ENCODE measurements around the gene GALNT7. TPM values are rescaled to one million over a fixed set of nuclear protein-coding genes. Genes with fewer than 3 reads are reported as not detected.

The GALNT7 gene
- total RNA-seq, 1 donor from 2014 or later, result 67.8 TPM

DNA sequence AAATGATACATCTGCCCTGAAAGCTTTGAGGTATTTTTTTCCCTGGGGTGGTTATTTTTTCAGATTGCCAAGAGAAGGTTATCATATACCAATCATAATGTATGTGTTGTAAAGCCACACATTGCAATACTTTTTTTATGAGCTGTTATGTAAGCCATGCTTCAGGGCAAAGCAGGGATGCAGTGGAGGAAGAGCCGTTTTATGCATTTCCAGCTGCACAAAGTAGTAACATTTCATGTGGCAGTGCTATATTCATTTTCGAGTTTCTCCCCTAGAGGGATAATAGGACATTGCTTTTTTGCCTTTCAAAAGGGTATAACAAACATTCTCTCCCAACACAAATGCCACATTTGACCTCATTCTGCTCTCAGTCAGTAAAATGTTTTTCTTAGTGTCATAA, 68.5 kb downstream of the GALNT7 start:
- no peaks in the 10 kb centered on the region for H3K4me1 Mint-ChIP-seq (ENCODE audit: low read depth)
- peaks cover 1% of the 10 kb centered on the region for H3K36me3 Mint-ChIP-seq (ENCODE audit: insufficient read depth)
- H3K27ac Mint-ChIP-seq, result peak overlapping the region; percentile 14
- no peaks in the 10 kb centered on the region for H3K9me3 Mint-ChIP-seq (ENCODE audit: low read depth)
- no peak overlapping the region for H3K4me3 Mint-ChIP-seq (ENCODE audit: low read depth)
- DNase-seq (ENCODE audit: low spot score, unreplicated experiment), result no peak
- TF ChIP-seq, protein P1, sequence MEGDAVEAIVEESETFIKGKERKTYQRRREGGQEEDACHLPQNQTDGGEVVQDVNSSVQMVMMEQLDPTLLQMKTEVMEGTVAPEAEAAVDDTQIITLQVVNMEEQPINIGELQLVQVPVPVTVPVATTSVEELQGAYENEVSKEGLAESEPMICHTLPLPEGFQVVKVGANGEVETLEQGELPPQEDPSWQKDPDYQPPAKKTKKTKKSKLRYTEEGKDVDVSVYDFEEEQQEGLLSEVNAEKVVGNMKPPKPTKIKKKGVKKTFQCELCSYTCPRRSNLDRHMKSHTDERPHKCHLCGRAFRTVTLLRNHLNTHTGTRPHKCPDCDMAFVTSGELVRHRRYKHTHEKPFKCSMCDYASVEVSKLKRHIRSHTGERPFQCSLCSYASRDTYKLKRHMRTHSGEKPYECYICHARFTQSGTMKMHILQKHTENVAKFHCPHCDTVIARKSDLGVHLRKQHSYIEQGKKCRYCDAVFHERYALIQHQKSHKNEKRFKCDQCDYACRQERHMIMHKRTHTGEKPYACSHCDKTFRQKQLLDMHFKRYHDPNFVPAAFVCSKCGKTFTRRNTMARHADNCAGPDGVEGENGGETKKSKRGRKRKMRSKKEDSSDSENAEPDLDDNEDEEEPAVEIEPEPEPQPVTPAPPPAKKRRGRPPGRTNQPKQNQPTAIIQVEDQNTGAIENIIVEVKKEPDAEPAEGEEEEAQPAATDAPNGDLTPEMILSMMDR (IDR thresholded peaks at IDR 0.05; ENCODE audit: unreplicated experiment), result no peak
- no peaks in the 10 kb centered on the region for H3K27me3 Mint-ChIP-seq

DNA sequence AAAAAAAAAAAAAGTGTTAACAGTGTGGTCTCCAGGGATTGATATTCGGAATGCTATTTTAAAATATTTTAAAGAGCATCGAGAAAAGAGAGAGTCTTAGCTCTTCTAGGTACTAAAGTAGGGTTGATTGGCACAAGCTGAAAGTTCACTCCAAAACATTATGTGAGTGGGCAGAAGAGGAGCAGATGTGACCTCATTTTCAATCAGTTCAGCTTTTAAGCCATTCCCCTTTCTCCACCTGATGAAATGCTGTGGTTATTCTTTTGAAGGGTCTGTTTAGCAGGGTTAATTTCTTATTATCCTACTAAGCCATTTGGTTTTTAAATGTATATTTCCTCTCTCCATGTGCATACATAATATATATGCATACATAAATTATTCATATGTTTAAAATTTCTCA, 69.2 kb downstream of the GALNT7 start:
- DNase-seq (ENCODE audit: low spot score, unreplicated experiment), result no peak
- TF ChIP-seq, protein P1 (IDR thresholded peaks at IDR 0.05; ENCODE audit: unreplicated experiment), result no peak
- no peak overlapping the region for H3K27ac Mint-ChIP-seq
- H3K4me3 Mint-ChIP-seq (ENCODE audit: low read depth), result no peak overlapping the region
- H3K36me3 Mint-ChIP-seq (ENCODE audit: insufficient read depth), result peaks cover 1% of the 10 kb centered on the region
- no peaks in the 10 kb centered on the region for H3K4me1 Mint-ChIP-seq (ENCODE audit: low read depth)
- no peaks in the 10 kb centered on the region for H3K27me3 Mint-ChIP-seq
- no peaks in the 10 kb centered on the region for H3K9me3 Mint-ChIP-seq (ENCODE audit: low read depth)

DNA sequence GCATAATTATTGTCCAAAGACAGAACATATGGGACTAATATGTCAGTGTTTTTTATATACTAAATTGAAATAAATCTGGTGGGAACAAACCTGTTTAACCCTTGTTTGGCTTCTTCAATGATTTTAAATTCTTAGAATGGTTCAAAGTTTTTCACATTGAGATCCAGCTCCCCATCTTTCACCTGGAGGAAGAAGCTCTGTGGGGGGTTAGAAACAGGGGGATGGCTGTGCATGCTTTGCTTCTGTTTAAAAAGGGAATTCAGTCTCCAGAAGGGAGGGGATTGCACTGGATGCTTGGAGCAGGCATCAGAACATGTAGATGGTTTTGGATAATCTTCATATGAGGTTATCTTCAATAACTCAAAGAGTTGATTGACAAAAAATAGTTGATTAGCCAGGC, 72.1 kb downstream of the GALNT7 start:
- no peak for DNase-seq (ENCODE audit: low spot score, unreplicated experiment)
- Mint-ChIP-seq H3K9me3 (ENCODE audit: low read depth) (no peaks in the 10 kb centered on the region), H3K36me3 (ENCODE audit: insufficient read depth) (peaks cover 1% of the 10 kb centered on the region), H3K4me3 (ENCODE audit: low read depth) (no peak overlapping the region), H3K27ac (no peak overlapping the region), H3K27me3 (no peaks in the 10 kb centered on the region), H3K4me1 (ENCODE audit: low read depth) (no peaks in the 10 kb centered on the region)
- TF ChIP-seq, protein P1 (IDR thresholded peaks at IDR 0.05; ENCODE audit: unreplicated experiment), result no peak

DNA sequence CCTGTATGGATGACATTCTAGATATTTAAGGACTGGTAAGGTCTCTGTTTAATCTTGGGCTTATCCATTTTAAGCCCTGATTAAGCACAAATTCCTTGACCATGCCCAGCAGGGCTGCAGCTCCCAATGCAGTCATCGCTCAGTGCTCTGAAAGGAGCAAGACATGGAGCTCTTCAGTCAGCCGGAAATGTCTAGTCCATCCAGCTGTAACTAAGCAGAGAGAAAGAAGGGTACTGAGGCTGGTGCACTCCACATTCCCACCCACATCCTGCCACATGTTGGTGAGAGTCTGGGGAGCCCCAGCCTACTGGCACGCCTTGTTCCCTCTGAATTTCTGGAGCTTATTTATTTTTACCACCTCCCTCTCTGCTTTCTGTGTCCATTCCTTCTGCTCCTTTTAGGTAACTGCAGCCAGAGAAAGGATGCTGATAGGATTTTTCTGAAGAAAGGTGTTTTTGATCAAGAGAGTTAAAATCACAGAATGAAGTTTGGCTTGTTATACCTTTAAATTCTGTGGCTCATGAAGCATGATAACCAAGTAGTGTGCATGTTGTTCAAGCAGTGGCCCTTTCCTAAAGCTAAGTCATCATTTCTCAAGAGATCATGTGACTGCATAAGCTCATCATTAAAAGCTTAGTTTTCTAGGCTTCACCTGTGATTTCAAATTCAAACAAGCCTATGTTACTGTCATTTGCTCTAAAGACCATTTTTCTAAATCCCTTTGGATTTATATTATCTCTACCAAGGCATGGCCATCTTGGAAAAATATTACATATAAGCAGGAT, 74.0 kb downstream of the GALNT7 start:
- Mint-ChIP-seq H3K9me3 (ENCODE audit: low read depth) (no peaks in the 10 kb centered on the region), H3K36me3 (ENCODE audit: insufficient read depth) (peaks cover 1% of the 10 kb centered on the region), H3K4me3 (ENCODE audit: low read depth) (no peak overlapping the region), H3K27me3 (no peaks in the 10 kb centered on the region), H3K4me1 (ENCODE audit: low read depth) (no peaks in the 10 kb centered on the region), H3K27ac (no peak overlapping the region)
- no peak for DNase-seq (ENCODE audit: low spot score, unreplicated experiment)
- TF ChIP-seq, protein P1 (IDR thresholded peaks at IDR 0.05; ENCODE audit: unreplicated experiment), result no peak

DNA sequence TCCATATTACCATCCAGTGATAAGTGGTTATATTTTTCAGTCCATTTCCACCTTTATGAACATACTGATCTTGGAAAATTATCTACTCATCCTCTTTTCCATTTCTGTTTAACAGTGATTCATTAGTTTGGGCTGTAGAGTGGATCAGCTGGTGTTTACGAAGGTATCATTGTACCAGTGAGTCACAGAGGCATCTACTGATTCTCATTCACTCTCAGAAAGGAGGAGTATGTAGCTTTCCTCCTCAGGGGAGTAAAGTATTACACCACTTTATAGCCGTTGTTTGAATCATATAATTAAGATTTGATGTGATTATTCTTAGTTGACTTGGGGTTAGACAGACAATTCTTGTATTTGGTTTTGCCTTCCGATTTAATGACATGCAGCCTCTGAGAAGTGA, 74.7 kb downstream of the GALNT7 start:
- Mint-ChIP-seq H3K4me1 (ENCODE audit: low read depth) (no peaks in the 10 kb centered on the region), H3K27me3 (no peaks in the 10 kb centered on the region), H3K9me3 (ENCODE audit: low read depth) (no peaks in the 10 kb centered on the region), H3K27ac (no peak overlapping the region), H3K36me3 (ENCODE audit: insufficient read depth) (peaks cover 3% of the 10 kb centered on the region), H3K4me3 (ENCODE audit: low read depth) (no peak overlapping the region)
- TF ChIP-seq, protein P1 (IDR thresholded peaks at IDR 0.05; ENCODE audit: unreplicated experiment), result no peak
- DNase-seq (ENCODE audit: low spot score, unreplicated experiment), result no peak

All from progenitor cell of endocrine pancreas (in vitro differentiated cells).